NCI-H1417 (cell line): Measurements from ENCODE around the gene CCND1.

Experiments used
- DNase-seq, 3 experiments: peaks; one replicate each; lab custom pipeline; 2025; lab: John Stamatoyannopoulos, UW

CCND1 gene

GRCh38 chr11:69640995-69641581 is at the start of gene CCND1:
TSS of gene CCND1 (plus strand) at chr11:69641156. CDS start at chr11:69641314, 158 bp downstream.
- peak in 2 of 3 experiments; percentile 45 to 56 for DNase-seq

- DNase-seq = no peak
These were observed 47.8 kb upstream of the CCND1 start for GRCh38 chr11:69592986-69593650.

- no peak for DNase-seq
These were observed 47.1 kb upstream of the CCND1 start for GRCh38 chr11:69593851-69594250.

GRCh38 chr11:69594481-69594880 is 46.5 kb upstream of the CCND1 start:
- DNase-seq = no peak

GRCh38 chr11:69595805-69596665 is 44.9 kb upstream of the CCND1 start:
- no peak for DNase-seq

- no peak for DNase-seq
These were observed 42.8 kb upstream of the CCND1 start for GRCh38 chr11:69598147-69598546.

GRCh38 chr11:69599502-69599901 is 41.5 kb upstream of the CCND1 start:
- no peak for DNase-seq

- no peak for DNase-seq
These were observed 41.0 kb upstream of the CCND1 start for GRCh38 chr11:69600001-69600400.

GRCh38 chr11:69601011-69601975 is 39.7 kb upstream of the CCND1 start:
- DNase-seq = no peak

- no peak for DNase-seq
These were observed 37.7 kb upstream of the CCND1 start for GRCh38 chr11:69603111-69603836.

- DNase-seq = no peak
These were observed 36.9 kb upstream of the CCND1 start for GRCh38 chr11:69604055-69604454.

GRCh38 chr11:69605737-69606526 is 35.0 kb upstream of the CCND1 start:
- DNase-seq = no peak

- DNase-seq = no peak
These were observed 31.6 kb upstream of the CCND1 start for GRCh38 chr11:69609351-69609750.

GRCh38 chr11:69611548-69612526 is 29.1 kb upstream of the CCND1 start:
- no peak for DNase-seq

- no peak for DNase-seq
These were observed 27.4 kb upstream of the CCND1 start for GRCh38 chr11:69613594-69613993.

GRCh38 chr11:69614085-69614484 is 26.9 kb upstream of the CCND1 start:
- DNase-seq = no peak

GRCh38 chr11:69615545-69616278 is 25.2 kb upstream of the CCND1 start:
- DNase-seq = no peak

GRCh38 chr11:69617220-69617619 is 23.7 kb upstream of the CCND1 start:
- no peak for DNase-seq
